HG02571 (cell line): ENCODE measurements around the gene CISH.

Experiments used
- ATAC-seq: cut with Tn5 transposase; IDR thresholded peaks from one replicate; pipeline ENCODE4 v1.9.1; 2021; ENCODE audit warnings: mild to moderate bottlenecking, moderate library complexity; ENCODE audit not compliant: unreplicated experiment

The CISH gene, protein sequence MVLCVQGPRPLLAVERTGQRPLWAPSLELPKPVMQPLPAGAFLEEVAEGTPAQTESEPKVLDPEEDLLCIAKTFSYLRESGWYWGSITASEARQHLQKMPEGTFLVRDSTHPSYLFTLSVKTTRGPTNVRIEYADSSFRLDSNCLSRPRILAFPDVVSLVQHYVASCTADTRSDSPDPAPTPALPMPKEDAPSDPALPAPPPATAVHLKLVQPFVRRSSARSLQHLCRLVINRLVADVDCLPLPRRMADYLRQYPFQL

DNA sequence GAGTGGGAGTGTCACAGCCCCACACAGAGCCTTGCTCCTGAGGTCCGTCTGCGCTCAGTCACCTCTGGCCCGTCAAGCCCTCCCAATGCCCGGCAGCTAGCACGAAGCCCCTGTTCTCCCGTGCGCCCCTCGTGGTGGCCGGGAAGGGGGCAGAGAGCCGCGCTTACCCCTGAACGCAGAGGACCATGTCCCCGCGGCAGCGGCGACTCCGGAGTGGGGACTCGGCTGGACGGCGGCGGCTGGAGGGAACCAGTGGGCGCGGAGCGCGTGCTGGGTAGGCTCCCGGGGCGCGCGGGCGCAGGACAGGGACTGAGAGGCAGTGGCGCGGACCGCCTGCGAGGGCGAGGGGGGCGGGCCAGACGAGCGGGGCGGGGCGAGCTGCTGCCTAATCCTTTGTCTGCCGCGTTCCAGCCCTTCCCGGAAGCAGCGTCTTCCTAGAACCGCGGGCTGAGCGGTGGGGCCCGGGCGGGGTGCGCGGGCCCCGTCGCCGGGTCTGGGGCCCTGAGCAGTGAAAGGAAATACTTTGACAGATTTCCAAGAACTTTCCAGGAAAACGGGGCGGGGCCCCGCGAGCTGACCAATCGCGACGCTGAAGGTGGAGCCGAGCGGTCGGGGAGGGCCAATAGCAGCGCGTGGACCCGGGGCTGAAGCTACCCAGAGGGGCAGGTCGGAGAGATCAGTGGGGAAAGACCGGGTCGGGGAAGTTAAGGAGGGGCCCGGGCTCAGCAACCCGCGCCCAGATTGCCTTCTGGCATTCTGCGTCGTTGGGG lies at the start of gene CISH:
Gene CISH (minus strand): TSS at position 311 of the 770 bp plus-strand sequence. CDS start 124 bp downstream, at position 187.
- ATAC-seq = peak; percentile 70

DNA sequence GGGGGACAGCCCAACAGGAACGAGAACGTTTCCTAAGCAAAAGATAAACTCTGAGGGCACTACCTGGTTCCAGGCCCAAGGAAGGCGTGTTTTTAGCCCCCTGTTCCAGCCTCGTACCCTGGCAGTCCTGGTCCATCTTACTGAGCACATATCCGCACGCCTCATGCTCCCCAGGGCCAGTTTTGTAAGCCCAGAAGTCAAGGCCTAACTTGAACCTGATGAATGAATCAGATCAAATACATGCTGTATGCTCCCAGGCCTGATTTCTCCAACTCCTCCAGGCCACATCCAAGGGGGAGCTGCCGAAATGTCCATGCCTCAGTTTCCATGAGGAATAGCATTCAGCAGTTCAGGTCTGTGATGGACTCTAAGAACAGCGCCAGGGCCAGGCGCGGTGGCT lies 48.8 kb upstream of the CISH start:
- no peak for ATAC-seq

DNA sequence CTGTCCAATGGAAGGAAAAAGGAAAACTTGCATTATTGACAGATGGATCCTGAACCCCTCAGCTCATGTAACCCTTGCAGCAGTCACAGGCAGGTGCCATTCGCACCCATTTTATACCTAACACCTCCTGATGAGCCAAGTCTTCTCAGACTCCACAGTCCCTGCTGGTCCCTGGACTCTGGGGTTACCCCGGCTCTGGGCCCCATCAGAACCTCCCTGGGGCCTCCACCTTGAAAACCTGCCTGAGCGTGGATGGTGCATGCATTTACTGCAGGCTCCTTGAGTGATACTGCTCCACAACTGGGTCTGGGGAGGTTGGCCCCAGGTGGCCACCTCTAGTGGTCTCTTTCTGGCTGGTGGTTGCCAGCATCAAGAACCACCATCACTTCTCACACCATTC lies 47.3 kb upstream of the CISH start:
- ATAC-seq = no peak

DNA sequence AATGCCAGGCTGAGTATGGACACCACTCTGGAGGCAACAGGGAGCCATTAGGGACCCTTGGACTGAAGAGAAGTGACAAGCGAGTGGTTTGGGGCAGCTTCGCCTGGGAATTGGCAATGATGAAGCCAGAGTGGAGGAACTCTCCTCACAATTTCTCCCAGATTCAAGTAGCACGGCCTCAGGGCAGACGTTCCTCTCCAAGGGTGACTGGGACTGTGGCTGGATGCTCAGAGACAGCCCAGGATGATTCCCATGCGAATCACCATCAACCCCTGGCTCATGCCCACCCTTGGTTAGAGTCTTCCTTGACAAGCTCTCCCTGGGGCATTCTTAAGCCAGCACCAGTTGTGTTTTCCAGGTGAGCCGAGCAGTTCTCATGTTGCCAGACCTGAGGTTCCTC lies 46.8 kb upstream of the CISH start:
- no peak for ATAC-seq

DNA sequence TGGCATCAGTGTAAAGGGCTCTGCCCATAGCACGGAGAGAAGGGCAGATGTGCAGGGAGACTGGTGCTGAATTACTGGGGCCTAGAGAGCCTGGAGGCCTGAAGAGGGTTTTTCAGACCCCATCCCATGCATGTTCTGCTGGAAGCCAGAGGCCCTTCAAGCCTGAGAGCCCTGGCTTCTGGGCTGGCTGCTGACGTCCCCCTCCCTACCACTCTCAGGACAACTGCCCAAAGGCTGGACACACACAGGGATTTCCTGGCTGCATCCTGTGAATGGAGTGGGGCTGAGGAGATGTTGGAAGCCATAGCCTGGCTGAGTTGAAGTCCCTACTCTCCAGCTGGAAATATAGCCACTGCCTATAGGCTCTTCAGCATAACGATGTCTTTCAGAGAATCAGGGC lies 46.2 kb upstream of the CISH start:
- no peak for ATAC-seq

DNA sequence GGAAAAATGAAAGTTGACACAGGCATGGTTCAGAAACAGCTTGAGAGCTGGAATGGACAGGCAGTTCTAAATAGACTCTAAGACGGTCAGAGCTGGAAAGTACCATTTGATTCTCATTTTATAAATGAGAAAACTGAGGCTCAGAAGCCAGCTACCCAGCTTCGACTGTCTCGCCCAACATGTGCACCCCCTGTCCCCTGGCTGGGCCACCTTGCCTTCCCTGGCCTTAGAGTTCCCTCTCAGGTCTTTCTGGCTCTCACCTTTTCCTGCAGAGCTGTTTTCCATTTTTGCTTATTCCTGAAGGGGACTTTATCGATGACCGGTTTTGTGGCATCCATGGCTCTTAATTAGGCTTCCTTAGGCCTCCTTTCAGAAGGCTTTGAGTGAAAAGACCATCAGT lies 45.8 kb upstream of the CISH start:
- no peak for ATAC-seq

DNA sequence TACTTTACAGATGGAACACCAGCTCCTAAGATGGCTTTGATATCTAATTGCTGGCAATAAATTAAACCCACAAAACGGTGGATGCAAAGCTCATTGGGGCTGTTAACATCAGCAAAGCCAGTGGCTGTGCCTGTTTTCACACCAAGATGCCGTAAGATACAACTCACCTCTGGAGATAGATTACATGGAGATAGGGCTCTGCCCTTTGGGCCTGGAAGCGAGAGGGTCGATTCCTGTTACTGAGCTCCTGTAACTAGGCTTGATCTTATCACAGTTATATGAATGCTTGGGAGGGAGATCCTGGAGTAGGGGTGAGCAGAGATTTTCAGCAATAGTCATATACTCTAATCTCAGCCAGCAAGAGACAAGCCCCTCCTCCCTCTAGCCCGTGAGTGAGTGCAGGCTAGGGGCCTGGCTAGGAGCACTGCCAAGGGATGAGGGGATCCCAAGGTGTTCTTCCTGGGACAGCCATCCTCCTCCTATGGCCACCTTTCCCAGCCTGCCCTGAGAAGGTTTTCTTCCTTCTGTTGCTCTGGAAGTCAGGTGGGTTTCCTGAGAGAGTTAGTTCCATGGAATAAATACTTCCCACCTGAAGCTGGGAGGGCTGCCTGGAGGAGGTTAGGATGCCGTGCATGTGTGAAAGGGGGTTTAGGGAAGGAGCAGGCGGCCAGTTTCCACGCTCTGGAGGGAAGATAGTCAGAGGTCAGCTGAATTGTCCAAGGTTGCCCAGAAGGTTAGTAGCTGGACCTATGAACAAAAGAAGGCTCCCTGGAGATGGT lies 45.0 kb upstream of the CISH start:
- no peak for ATAC-seq

DNA sequence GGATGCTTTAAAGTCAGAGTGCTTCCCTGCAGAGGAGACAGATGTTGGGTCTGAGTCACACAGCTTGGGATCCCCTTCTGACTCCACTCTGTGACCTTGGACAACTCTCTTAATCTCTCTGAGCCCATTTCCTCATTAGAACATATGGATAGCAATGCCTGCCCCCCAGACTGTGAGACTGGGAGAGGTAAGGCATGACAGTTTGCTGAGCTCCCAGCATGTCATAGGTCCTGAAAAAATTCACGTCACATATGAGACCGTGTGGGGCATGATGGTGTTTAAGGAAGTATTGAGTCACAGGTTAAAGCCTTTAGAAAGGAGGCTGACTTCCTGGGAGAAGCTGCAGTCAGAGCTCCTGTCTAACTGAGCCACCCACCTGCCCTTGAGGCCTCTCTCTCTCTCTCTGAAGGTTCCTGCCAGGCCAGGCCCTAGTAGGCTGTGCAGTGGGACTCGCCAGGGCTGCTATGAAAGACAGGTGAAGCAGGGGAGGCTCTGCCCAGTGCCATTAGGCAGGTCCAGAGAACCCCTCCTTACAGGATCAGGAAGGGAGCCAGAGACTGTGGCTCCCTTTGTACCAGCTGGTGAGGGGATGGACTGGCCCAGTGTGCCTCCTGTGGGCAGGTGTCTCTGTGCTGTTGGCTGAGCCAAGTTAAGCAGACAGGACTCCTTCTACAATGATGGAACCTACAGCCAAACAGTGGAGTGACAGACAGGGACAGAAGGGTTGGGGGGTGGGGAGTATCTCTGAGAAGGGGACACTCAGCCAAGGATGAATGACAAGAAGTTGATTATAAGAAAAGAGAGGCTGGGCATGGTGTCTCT lies 43.6 kb upstream of the CISH start:
- ATAC-seq = no peak

DNA sequence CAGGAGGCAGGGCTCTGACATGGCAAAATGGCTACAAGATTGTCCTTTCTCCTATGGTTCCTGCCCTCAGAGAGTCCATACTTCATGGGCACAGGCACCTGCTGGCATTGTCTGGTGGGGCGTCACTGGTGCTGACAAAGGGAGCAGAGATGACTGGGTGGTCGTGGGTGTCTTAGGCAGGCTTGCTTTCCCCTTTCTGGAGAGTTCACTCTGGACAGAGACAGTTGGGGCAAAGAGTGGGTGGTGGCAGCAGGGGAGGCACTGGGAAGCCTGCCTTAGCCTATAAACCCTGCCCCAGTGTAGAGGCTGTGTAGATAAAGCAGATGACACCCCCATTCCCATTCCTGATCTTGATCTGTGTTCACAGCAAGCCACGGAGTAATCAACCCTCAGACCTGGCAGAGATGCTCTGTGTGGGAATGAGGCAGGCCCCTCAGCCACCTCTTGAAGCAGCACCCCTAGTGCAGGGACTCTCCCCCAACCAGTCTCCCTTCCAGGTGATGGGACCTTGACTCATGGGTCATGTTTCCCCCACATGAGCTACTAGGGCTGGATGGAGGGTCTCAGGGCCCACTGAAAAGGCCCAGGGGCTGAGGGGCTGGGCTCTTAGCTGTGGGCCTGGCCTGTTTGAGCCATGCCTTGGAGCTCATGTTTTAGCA lies 42.5 kb upstream of the CISH start:
- ATAC-seq = no peak

DNA sequence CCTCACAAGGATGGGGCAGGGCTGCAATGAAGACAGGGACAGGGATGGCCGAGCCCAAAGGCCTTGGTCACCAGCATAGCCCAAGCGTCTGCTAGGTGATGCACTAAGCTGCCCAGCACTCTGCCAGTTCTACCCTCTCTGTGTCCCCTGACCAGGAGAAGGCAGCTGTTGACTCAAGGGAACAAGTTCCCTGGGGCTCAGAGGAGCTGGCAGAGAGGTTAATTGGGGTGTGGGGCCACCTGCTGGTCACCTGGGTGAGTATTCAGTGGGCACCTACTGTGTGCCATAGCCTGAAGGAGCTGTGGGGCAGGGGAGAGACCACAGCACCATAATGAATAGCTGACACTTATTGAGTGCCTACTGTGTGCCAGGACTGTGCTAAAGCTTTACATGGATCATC lies 41.1 kb upstream of the CISH start:
- ATAC-seq = no peak

DNA sequence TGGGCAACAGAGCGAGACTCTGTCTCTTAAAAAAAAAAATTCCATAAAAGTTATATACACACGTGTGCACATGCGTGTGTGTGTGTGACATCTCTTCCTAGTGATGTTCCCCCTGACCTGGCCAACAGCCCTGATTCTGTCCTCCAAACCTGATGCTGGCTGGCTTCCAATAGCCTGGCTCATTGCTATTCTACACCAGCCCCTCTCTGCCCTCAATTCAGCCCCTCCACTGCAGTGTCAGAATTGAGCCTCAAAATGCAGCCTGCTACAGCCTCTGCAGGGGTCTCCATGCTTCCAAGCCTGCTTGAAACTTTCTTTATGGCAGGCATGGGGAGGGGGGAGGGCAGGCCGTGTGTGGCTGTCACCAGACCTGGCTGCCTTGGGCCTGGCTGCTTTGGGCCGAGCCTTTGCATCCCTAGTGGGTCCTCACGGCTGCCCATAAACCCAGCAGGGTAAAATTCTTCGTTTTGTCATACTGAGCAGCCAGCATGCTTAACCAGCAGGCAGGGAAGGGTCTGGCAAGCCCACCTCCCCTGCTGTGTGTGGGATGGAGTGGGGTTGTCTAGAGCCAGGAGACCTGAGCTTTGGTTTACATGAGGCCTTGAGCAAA lies 40.5 kb upstream of the CISH start:
- no peak for ATAC-seq

DNA sequence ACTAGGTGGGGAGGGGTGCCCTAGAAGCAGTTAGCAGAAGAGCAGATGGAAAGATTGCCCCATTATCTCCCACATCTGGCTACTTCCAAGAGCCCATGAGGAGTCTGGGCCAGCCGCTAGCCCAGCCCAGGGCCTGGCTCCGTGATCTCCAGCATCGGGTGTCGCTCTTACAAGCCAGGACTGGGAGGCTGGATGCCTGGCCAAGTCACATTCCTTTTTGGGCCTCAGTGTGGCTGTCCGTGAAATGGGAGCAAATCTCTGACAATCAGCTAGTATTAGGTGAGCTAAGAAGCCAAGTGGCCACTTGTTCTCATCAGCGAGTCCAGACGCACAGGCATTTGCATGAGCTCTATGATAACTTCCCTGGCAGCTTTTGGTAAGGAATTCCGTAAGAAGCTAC lies 39.9 kb upstream of the CISH start:
- ATAC-seq = no peak

DNA sequence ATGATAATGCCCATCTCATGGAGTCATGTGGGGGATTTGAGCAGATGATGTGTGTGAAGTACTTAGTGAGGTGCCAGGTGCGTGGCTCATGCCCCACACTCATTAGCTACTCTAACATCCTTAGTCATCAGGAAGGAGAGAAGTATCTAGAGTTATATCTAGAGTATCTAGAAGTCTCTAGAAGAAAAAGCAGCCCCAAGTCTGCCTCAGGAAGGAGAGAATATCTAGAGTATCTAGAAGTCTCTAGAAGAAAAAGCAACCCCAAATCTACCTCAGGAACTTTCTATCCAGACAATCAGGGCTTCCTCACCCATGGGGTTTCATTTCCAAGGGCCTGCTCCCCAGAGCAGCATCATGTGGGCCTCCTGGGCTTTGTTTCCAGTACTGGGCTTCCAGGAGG lies 38.4 kb upstream of the CISH start:
- no peak for ATAC-seq

DNA sequence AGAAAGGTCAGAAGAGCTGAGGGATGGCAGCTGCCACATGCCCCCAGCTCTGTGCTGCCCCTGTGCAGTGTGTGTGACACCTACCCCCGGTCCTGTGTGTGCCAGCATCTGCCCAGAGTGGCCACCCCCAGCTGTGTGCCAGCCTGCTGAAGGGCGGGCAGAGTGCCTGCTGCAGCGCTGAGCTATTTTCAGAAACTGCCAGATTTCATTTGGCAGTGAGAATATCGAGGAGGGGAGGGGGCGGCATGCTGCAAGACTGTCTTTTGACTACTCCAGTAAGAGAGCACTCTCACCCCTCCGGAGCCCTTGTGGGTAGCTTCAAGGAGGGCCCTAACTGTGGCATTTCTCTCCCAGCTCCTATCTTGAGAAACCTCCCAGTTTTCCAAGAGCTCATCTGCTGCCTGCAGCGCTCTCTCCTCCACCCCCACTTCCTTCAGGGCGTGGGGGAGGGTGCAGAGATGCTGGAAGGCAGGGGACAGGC lies 37.9 kb upstream of the CISH start:
- ATAC-seq = no peak

DNA sequence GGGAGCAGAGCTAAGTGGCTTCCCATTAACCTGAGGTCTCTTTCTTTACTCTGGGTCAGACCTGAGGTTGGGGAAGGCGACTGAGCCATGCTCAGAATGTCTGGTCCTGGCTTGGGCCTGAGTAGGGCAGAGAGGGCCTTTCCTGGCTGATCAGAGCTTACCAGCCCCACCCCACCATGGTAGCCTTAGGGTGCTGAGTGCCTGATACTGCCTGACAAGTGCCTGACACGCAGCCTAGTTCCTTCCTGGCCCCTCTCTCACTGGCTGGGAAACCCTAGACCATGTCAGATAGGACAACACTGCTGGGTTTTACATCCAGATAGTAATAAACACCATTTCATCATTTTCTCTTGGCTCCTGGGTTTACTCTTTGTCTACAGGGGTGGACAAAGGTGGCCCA lies 37.4 kb upstream of the CISH start:
- no peak for ATAC-seq

DNA sequence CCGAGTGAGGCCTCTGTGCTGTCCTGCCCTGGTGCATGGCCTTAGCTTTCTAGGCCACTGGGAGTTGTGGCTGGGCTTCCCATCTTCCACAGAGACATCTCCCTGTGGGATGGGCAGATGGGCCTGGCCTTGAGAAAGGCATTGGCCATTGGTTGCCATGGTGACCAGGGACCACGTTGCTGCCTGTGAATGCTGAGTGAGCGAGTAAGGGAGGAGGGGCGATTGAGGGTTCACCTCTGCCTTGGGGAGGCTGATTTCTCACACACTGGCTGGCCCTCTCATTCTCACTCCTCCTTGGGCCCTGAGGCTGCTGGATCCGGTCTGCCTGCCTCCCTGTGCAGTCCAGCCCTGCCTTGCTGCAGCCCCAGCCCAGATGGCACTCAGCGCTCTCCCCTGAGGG lies 36.7 kb upstream of the CISH start:
- no peak for ATAC-seq

DNA sequence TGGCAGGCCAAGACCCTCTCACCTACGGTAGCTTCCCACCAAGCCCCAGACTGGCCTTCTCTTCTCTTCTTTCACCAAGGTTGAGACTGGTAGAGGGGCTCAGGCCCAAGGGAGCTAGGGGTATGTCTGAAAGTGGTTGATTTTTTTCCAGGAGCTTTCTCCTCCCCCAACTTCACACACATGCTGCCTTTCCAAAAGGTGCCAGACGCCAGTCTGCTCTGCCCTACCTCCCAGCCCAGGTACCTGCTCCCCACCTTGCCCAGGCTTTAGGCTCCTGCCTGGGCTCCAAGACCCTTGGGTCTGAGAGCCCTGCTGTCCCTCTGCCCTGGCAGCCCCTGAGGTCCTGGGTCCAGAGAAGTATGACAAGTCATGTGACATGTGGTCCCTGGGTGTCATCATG lies 33.8 kb upstream of the CISH start:
- ATAC-seq = no peak

DNA sequence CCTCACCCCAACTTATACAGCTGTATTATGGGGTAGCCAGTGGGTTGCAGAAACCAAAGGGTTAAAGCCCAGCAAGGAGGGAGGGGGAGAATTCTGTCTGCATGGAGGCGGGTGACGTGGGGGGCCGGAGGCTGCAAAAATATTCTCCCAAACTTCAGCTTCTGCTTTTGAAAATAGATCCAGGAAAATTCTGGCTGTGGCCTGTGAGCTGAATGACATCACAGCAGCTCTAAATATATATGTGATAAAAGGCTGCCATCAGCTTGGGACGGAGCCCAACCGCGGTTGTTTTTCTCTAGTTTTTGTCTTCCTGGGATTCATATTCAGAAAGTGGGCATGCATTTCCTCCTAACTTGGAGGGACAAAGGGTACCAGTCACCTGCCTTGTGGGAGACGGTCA lies 33.0 kb upstream of the CISH start:
- no peak for ATAC-seq

DNA sequence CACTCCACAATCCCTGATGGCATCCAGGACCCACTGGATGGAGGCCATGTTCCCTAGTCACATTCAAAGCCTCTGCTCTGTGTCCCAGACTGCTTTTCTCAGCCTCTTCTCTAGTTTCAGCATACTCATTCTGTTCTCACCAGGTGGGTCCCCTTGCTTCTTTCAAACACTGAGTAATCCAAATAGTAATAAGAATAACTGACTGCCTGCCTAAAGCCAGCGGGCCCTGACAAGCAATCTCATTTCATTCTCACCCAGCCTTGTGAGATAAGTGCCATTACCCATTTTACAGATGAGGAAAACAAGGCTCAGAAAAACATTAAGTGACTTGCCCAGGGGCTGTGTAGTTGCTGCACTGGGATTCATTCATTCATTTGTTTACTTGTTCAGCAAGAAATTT lies 30.8 kb upstream of the CISH start:
- ATAC-seq = no peak

DNA sequence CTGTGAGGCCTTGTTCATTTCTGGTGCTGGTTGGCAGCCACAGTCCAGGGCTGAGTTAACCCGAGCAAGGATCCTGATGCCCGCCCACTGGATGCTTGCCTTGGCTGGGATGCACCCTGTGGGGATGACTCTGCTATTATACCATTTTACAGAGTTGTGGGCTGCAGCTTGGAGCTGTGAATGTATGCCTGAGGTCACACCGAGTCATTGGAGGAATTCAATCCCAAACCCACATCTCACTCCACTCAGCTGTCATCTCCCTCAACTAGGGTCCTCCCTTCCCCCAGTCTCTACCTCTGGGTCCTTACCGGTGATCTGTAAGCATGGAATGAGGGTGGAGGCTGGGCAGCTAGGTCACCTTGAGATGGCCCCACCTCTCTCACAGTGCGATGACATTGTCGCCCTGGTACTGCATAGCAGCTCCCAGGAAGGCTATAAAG lies 27.5 kb upstream of the CISH start:
- no peak for ATAC-seq
